LNCAP (cell line): Measurements from ENCODE around the gene TMEM179.

Source experiments
- CTCF ChIP-seq: fragments of 450-650 bp; IDR thresholded peaks from 2 replicates; pipeline ENCODE4 v1.5.1; 2017; ENCODE audit warnings: mild to moderate bottlenecking

Gene TMEM179

GRCh38 chr14:104610749-104611310 is 6.3 kb upstream of the TMEM179 start:
- TF ChIP-seq CTCF = no peak

- TF ChIP-seq CTCF = no peak
Measured at GRCh38 chr14:104609666-104610065, 5.1 kb upstream of the TMEM179 start.

- TF ChIP-seq CTCF = no peak
Measured at GRCh38 chr14:104603711-104604401, 716 bp downstream of the TMEM179 start.

GRCh38 chr14:104602933-104603325 is 1.6 kb downstream of the TMEM179 start:
- TF ChIP-seq CTCF = no peak

GRCh38 chr14:104602315-104602932 is 2.1 kb downstream of the TMEM179 start:
- TF ChIP-seq CTCF = no peak

- no peak for TF ChIP-seq CTCF
Measured at GRCh38 chr14:104601786-104602185, 2.8 kb downstream of the TMEM179 start.

GRCh38 chr14:104600805-104601204 is 3.8 kb downstream of the TMEM179 start:
- no peak for TF ChIP-seq CTCF
